Central memory CD4-positive, alpha-beta T cell (primary cell): ENCODE measurements around the gene MEIS1.

ENCODE experiments used
- DNase-seq: peaks from one replicate; pipeline ENCODE4 v3.0.0; 2022

Gene MEIS1

GRCh38 chr2:66570471-66570870 lies 135.5 kb downstream of the MEIS1 start:
- no peak for DNase-seq

GRCh38 chr2:66571918-66572317 lies 137.0 kb downstream of the MEIS1 start:
- DNase-seq: no peak

- DNase-seq: no peak
Observed at GRCh38 chr2:66572391-66572790, 137.5 kb downstream of the MEIS1 start.

- no peak for DNase-seq
Observed at GRCh38 chr2:66573416-66573815, 138.5 kb downstream of the MEIS1 start.

GRCh38 chr2:66573821-66574233 lies 138.9 kb downstream of the MEIS1 start:
- no peak for DNase-seq

- no peak for DNase-seq
Observed at GRCh38 chr2:66574701-66575624, 140.0 kb downstream of the MEIS1 start.

GRCh38 chr2:66575625-66576310 lies 140.8 kb downstream of the MEIS1 start:
- DNase-seq: no peak

GRCh38 chr2:66576311-66576560 lies 141.3 kb downstream of the MEIS1 start:
- no peak for DNase-seq

- no peak for DNase-seq
Observed at GRCh38 chr2:66576561-66577320, 141.8 kb downstream of the MEIS1 start.

GRCh38 chr2:66577321-66578053 lies 142.6 kb downstream of the MEIS1 start:
- DNase-seq: no peak

GRCh38 chr2:66578054-66578686 lies 143.2 kb downstream of the MEIS1 start:
- DNase-seq: no peak

GRCh38 chr2:66578687-66579106 lies 143.8 kb downstream of the MEIS1 start:
- DNase-seq: no peak

- DNase-seq: no peak
Observed at GRCh38 chr2:66579186-66580126, 144.5 kb downstream of the MEIS1 start.

GRCh38 chr2:66580166-66581049 lies 145.5 kb downstream of the MEIS1 start:
- no peak for DNase-seq

- no peak for DNase-seq
Observed at GRCh38 chr2:66581339-66582103, 146.6 kb downstream of the MEIS1 start.

GRCh38 chr2:66582104-66582986 lies 147.4 kb downstream of the MEIS1 start:
- DNase-seq: no peak

GRCh38 chr2:66582987-66583880 lies 148.3 kb downstream of the MEIS1 start:
- DNase-seq: no peak
